ENCODE results near the gene GLIPR1L1.

DNA sequence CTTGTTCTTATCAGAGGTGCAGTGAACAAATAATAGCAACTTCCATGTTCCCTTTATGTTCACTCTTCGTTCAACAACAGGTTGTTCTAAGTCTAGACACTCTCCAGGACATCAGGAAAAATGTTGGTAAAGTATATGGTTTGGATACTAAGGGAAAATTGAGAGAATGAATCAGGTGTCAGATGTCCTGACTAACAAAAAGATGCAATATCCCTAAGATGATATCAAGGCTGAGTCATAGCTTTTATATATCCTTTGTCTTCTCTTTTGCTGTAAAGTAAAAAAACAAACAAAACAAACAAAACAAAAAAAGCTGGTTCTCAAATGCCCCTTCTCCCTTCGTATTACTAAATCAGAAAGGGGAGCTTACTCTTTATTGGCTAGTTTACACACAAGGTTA, 11.1 kb downstream of the GLIPR1L1 start:
- TF ChIP-seq POLR2A (IDR thresholded peaks at IDR 0.05): no peak
- TF ChIP-seq, protein P1, sequence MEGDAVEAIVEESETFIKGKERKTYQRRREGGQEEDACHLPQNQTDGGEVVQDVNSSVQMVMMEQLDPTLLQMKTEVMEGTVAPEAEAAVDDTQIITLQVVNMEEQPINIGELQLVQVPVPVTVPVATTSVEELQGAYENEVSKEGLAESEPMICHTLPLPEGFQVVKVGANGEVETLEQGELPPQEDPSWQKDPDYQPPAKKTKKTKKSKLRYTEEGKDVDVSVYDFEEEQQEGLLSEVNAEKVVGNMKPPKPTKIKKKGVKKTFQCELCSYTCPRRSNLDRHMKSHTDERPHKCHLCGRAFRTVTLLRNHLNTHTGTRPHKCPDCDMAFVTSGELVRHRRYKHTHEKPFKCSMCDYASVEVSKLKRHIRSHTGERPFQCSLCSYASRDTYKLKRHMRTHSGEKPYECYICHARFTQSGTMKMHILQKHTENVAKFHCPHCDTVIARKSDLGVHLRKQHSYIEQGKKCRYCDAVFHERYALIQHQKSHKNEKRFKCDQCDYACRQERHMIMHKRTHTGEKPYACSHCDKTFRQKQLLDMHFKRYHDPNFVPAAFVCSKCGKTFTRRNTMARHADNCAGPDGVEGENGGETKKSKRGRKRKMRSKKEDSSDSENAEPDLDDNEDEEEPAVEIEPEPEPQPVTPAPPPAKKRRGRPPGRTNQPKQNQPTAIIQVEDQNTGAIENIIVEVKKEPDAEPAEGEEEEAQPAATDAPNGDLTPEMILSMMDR (IDR thresholded peaks at IDR 0.05): no peak

Data from stomach (tissue), 4 donors.